ENCODE measurements around the gene TMEM18.

Gene TMEM18

GRCh38 chr2:658426-658825 lies 18.8 kb downstream of the TMEM18 start:
- no peak for TF ChIP-seq GATA1 (IDR thresholded peaks at IDR 0.05; ENCODE audit: low read depth, low read length)
- TF ChIP-seq POLR2A (IDR thresholded peaks at IDR 0.05; ENCODE audit: low read length): no peak
- no peak for DNase-seq

DNA sequence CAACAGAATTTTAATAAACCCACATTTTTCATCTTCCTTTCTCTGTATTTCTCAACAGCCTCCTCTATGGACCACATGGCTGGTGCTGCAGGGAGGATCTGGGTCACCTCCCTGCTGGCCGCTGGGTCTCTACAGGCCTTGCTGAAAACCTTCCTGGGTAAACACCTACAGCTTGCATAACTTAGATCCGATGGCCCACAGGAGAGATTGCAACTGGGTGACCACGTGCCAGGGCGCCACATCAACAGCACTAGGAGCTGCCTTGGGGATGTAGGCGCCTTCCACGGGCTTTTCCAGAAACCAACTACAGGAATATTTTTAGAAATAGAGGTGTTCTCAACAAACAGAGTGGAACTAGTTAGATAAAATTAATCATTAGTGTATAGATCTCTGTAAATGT lies 19.4 kb downstream of the TMEM18 start:
- no peak for DNase-seq
- TF ChIP-seq POLR2A (IDR thresholded peaks at IDR 0.05; ENCODE audit: low read length) (no peak), GATA1 (IDR thresholded peaks at IDR 0.05; ENCODE audit: low read depth, low read length) (no peak)

DNA sequence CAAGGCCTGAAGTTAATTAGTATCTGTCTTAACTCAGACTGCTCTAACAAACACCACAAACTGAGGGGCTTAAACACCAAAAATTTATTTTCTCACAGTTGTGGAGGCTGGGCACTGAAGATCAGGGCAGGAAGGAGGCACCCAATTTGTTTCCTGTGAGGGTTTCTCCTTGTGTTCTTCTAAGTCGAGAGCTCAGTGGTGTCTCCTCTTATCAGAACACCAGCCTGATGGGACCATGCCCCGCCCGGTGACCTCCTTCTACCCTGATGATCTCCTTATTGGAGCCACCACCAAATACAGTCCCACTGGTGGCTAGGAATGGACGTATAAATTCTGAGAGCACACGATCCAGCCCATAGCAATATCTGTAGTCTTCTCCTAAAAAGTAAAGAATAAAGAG lies 20.5 kb downstream of the TMEM18 start:
- DNase-seq: peak; percentile 52 to 78
- TF ChIP-seq GATA1 (IDR thresholded peaks at IDR 0.05; ENCODE audit: low read depth, low read length) (no peak), POLR2A (IDR thresholded peaks at IDR 0.05; ENCODE audit: low read length) (no peak)

- no peak for DNase-seq
- TF ChIP-seq POLR2A (IDR thresholded peaks at IDR 0.05; ENCODE audit: low read length) (no peak), GATA1 (IDR thresholded peaks at IDR 0.05; ENCODE audit: low read depth, low read length) (no peak)
These were observed 21.6 kb downstream of the TMEM18 start for GRCh38 chr2:655626-656025.

GRCh38 chr2:654896-655295 lies 22.3 kb downstream of the TMEM18 start:
- no peak for DNase-seq
- TF ChIP-seq GATA1 (IDR thresholded peaks at IDR 0.05; ENCODE audit: low read depth, low read length) (no peak), POLR2A (IDR thresholded peaks at IDR 0.05; ENCODE audit: low read length) (no peak)

DNA sequence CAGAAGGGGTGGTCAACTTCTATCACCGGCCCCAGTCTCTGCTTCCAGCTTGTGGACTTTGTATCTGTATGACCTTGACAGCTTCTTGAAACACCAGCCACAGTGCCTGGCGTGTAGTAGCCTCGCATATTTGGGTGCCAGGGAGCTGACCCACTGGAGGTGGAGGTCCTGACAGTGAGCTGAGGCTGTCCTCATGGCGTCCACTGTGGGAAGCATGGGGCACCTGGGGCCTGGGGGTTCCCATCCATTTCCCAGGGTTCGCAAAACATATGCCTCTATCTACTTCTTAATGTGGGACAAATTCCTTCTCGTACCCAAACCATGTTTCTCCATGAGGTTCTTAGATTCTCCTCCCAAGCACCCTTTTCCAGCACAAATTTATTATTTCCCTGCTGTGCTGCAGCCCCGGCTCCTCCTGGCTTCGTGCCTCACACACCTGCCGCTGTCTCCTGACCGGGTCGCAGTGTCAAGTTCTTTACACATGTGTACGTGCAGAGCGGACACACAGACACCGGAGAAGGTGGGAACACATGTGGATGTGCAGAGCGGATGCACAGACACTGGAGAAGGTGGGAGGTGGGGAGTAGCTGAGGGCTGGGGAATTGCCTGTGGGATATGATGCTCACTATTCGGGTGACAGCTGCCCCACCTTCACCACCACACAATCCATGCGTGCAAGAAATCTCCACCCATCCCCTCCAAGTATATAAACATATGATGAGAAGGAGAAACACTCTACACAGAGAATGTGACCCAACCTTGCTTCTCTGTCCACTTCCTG lies 23.4 kb downstream of the TMEM18 start:
- TF ChIP-seq POLR2A (IDR thresholded peaks at IDR 0.05; ENCODE audit: low read length) (no peak), GATA1 (IDR thresholded peaks at IDR 0.05; ENCODE audit: low read depth, low read length) (no peak)
- DNase-seq: no peak

DNA sequence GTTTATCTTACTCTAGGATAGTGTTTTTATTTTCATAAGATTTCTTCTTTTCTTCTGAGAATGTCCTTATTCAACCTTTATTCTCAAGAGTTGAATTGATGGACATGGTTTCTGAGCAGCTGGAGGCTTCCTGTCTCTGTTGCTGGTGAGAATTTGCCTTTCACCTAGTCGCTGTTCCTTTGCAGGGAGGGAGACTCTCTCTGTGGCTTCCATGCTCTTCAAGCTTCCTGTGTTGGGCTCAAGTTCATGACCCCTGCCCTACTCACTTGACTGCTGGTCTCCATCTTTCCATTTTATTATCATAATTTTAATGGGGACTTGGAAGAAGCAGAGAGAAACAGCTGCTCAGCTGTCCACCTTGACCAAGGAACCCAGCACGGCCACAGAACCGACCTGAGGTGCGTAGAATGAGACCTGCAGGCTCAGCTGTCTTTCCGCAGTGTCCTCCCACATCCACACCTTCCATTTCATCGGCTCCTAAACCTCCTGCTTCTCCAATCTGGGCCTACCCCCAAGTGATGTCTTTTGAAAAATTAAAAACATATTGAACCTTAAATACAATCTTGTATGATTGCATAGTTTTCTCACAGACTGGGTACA lies 24.2 kb downstream of the TMEM18 start:
- TF ChIP-seq GATA1 (IDR thresholded peaks at IDR 0.05; ENCODE audit: low read depth, low read length) (no peak), POLR2A (IDR thresholded peaks at IDR 0.05; ENCODE audit: low read length) (no peak)
- no peak for DNase-seq

DNA sequence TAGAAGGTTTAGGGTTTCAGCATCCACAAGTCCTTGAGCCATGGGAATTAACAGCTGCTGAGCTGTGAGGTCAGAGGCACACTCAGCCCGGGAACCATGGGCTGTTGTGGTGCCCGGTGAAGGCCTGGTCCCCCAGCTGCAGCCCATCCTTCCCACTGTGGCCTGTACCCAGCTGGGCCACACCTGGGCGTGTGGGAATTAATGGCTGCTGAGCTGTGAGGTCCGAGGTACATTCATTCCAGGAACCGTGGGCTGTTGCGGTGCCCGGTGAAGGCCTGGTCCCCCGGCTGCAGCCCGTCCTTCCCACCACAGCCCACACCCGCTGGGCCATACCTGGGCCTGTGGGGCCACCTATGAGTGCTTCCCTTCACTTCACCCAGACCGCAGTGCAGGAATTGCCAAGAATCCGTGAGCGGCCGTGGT lies 25.2 kb downstream of the TMEM18 start:
- no peak for DNase-seq
- TF ChIP-seq GATA1 (IDR thresholded peaks at IDR 0.05; ENCODE audit: low read depth, low read length): no peak
- no peak for TF ChIP-seq POLR2A (IDR thresholded peaks at IDR 0.05; ENCODE audit: low read length)

- no peak for TF ChIP-seq POLR2A (IDR thresholded peaks at IDR 0.05; ENCODE audit: low read length)
- no peak for DNase-seq
These were observed 26.6 kb downstream of the TMEM18 start for GRCh38 chr2:650343-651310.

DNA sequence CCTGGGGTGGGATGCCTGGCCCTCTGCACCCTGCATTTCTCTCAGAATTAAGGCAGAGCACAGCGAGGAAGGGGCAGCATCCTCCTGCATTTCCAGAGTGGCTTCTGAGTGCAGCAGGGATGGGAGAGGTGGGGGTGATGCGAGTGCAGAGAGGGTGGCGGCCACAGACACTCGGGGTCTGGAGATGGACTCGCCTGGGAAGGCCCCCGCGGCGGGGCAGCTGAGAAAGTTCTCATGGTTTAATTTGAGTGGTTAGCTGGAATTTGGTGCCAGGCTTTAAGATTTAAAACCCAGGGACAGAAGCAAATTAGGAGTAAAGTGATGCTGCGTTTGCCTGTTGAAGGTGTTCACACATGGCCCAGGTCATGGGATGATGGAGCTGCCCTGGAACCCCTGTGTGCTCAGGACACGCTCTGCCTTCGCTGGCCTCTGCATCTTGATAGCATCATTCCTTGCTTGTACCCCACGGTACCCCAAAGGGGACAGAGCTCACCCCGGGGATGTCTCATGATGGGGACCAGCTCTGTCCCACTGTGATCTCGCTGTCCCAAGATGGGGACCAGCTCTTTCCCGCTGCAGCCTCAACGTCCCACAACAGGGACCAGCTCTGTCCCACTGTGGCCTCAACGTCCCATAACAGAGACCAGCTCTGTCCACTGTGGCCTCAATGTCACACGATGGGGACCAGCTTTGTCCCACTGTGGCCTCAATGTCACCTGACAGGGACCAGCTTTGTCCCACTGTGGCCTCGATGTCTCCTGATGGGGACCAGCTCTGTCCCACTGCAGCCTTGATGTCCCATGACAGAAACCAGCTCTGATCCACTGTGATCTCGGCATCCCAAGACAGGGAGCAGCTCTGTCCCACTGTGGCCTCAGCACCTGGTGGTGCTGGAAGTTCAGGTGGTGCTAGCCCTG lies 27.5 kb downstream of the TMEM18 start:
- TF ChIP-seq GATA1 (IDR thresholded peaks at IDR 0.05; ENCODE audit: low read depth, low read length) (no peak), POLR2A (IDR thresholded peaks at IDR 0.05; ENCODE audit: low read length) (no peak)
- no peak for DNase-seq

GRCh38 chr2:648476-649424 lies 28.5 kb downstream of the TMEM18 start:
- no peak for DNase-seq
- TF ChIP-seq GATA1 (IDR thresholded peaks at IDR 0.05; ENCODE audit: low read depth, low read length): no peak
- TF ChIP-seq POLR2A (IDR thresholded peaks at IDR 0.05; ENCODE audit: low read length): no peak

DNA sequence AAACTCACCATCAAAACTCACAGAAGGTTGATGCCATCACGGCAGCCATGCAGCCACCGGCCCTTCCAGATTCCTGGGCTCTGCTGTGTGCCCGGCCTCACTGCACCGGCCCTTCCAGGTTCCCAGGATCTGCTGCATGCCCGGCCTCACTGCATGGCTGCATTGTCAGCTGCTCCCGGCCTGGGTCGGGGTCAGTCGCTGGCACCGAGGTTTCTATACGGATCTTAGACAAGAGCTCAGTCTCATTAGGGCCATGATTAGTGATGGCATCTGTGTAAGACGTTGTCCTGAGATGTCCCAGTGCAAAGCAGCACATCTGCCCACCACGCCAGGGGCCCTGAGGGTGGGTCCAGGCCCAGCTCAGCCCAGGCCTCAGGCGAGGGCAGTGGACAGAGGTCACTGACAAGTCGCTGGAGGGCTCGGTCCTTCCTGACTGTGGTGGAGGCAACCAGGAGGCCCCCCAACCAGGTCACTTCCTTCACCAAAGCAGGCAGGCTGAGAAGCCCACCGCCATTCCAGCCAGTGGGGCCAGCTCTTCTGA lies 29.4 kb downstream of the TMEM18 start:
- no peak for TF ChIP-seq GATA1 (IDR thresholded peaks at IDR 0.05; ENCODE audit: low read depth, low read length)
- no peak for TF ChIP-seq POLR2A (IDR thresholded peaks at IDR 0.05; ENCODE audit: low read length)
- no peak for DNase-seq
